Stimulated activated naive CD4-positive, alpha-beta T cell treated with Interleukin-2 at 50 U/mL for 16 hours (primary cell): Measurements from ENCODE around the gene TEX35.

Source experiments
- DNase-seq: peaks from one replicate; lab custom pipeline; 2025; lab: John Stamatoyannopoulos, UW

Gene TEX35

DNA sequence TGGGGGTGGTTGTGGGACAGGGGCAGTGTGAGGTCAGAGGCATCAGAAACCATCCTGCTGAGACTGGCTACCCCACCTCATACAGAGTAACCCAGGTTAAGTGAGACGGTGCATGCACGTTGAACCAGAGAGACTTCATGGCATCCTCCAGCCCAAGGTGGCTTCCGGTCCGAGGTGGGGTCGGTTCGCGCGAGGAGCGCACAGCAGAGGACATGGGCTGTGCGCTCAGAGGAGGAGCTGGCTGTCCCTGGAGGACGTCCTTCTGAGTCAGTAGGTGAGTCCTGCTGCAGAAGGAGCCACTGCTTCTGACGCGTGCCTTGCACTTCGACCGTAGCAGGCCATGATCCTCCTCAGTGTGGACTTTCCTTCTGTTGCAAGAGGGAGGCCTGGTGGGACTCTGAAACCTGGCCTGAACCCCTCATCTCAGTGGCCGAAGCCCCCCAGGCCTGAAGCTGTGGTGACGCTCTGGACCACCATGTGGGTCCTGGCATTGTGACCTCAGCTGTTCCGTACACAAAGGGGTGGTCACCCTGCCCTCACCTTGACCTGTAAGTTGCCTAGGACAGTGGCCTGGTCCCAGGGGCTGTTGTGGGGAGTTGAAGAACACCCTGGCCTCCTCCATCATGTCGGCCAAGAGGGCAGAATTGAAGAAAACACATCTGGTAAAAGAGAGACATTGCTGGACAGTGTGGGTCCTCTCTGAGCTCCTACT, at the start of gene TEX35:
TSS of gene TEX35 (plus strand) at position 544 of the 712 bp plus-strand sequence. CDS start at position 624, 80 bp downstream.
- DNase-seq = no peak

DNA sequence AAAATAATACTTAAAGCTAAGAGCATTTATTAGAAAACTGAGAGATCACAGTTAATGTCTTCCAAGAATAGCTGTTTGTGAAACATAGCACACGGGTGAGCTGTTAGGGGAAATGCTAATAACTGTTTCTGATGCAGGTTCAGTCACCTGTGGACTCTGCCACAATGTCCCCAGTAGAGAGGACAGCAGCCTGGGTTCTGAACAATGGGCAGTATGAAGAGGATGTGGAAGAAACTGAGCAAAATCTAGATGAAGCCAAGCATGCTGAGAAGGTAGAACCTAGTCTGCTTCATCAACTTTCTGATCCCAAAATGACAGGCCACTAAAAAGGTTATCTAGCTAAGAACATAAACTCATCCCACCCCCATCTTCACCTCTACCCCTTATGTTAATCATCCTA, 48.8 kb upstream of the TEX35 start:
- no peak for DNase-seq

DNA sequence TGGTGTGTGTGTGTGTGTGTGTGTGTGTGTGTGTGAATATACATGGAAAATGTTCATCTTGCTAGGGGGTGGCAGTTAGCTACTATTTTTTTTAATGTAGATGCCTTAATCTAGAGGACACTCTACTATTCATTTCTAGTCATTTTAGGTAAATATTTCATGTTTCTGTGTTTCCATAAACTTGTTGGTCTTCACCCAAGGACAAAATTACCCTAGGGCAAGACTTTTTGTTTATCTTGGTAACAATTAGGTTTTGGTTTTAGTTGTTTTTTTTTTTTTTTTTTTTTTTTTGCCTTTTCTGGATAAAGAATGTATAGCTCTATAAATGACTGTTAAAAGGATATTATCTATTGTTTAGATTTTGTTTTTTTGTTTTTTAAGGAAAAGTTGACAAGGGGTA, 48.3 kb upstream of the TEX35 start:
- no peak for DNase-seq

DNA sequence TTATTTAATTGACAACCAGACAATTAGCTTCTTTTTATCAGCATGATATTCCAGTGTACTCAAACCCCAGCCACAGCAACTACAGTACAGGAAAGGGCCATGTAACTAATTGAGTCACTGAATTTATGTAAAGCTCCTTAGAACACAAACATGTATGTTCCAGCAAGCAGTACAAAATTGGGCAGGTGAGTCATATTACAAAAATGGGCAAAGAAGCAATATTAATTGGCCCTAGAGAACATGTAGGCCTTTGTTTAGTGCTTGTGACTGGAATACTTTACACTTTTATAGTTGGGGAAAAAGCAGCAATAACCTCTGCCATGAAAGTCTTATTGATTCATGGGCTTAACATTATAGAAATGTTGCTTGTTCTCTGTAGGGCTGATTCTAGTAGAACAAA, 47.9 kb upstream of the TEX35 start:
- DNase-seq = no peak

DNA sequence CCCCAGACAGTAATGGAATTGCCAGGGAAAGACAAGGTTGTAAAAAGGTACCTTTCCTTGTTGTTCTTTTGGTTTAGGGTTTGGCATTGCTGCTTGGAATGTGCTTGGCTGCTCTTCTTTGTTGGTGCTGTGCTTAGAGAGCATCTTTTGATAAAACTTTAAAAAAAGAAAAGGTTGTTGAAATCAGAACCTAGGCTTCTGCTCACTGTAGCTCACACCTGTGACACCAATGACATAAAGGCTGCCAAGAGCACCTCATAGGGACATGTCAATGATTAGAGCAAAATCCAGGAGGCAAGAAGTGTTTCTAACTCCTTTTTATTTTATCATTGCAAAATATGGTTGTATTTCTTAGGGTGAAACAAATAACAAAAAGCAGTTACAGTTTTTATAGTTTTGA, 45.1 kb upstream of the TEX35 start:
- no peak for DNase-seq

DNA sequence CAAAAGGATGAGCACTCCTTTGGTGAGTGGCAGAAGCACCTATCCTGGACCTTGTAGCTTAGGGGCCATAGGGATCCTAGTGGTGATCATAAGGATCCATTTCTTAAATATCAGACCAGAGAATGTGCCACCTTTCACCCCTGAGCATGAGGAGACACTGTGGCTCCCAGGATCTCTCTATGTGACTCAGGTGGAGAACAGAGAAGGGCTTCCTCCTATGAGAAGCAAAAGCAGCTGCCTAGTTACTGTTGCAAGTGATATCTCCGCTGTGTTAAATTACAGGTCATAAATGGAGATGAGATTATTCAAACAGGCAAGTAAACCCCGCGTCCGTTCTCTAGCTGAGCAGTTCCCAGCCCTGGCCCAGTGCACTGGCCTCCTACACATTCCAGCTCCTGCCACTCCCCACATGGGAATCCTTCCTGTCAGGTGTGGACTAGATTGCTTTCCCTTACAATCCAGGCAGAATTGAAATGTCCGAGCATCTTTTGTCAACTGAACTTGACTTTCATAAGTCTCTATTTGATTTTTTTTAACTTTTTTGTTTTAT, 42.4 kb upstream of the TEX35 start:
- DNase-seq = no peak

DNA sequence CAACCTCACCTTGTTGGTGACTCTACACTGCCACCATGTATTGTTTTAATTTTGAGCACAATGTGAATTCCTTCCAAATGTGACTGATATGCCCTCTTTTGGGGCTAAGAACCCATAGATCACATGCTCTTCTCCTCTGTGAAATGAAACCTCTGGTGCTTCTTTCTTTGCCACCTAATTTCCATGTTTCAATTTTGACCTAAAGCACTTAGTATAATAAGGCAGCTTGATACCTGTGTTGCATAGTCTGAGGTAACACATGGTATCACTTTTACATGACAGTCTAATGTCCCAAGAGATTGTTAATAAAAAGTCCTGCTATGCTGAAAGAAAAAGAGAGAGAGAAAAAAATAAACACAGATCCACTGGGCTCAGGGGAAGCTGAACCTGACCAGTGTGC, 40.4 kb upstream of the TEX35 start:
- DNase-seq = no peak

DNA sequence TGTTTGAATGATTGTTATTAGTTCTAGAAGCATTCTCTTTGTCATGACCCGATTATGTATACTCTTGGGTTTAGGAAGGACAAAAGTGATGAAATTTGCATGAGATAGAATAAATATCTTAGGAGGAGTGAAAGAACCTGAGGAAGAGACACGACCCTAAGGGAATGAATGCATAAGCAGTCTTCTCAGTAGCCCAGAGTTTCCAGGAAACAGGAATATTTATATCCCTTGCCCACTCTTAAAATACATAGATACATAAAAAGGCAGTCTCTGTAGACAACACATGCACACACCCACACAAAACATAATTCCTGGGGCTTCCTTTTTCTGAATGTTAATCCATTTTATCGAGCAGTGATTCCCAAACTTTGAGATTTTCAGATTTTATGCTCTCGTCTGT, 35.5 kb upstream of the TEX35 start:
- DNase-seq = no peak

DNA sequence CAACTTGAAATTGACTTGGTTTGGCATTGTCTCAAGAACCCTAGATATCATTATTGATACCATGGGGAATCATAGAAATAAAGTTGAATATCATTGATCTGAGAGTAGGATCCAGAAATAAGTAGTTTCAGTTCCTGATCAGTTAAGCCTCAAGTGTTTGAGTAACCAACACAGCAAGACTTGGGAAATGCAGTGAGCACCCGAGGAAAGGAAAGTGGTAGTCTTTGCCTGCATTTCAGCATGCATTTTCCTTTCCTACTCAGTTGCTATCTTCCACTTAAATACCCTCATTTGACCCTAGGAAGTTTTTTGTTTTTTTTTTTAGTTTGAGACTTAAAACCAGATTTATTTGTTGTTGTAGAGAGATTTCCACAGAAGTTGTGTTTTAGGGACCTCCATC, 35.1 kb upstream of the TEX35 start:
- DNase-seq = no peak

DNA sequence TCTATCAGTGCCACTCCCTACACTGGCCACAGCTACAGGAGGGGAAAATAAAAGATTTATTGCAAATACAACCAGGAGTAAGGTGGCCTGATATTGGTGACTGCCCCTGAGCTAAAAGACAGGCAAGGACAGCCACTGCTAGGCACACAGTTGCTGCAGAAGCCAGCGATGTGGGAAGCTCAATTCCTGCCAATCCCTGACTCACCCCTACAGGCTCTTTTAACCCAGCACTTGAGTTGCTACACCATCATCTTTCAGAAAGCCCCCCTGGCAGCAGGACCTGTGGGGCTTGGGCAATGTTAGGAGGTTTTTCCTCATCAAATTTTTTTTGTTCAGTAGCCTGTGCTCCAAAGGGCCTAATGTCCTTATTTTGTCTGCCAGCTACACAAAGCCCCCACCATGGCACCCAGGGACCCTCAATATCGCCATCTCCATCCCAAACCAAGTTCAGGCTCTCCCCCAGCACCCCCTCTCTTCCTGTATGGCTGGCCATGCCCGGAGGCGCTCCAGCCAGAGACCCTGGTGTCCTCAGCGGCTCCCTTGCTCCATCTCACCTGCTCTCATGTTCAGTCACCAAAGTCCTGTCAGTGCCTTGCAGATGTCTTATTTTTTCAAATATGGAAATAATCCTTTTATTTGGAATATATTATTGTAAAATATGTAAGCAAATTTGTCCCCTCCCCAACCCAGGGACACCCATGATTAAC, 29.5 kb upstream of the TEX35 start:
- DNase-seq = no peak

DNA sequence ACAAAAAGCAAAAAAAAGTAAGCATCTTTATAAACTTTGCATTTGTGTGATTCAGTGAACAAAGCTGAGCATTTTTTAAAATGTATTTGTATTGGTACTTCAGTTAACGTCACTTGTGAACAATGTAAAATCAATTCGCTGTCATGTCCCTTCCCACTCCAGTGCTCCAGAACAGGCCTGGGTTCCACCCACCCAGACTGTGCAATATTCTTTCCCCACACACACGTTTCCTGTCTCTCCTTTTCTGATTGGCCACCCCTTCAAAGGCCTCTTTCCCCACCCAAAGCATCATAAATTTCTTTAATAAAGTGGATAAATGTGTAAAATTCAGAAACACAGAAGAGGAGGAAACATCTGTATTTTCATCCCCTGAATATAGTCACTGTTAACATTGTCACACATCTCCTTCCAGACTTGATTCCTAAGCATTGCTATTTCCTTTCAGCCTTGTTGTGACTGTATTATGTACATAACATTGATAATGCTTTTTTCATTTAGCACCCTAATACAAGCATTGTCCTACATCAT, 28.1 kb upstream of the TEX35 start:
- DNase-seq = no peak

DNA sequence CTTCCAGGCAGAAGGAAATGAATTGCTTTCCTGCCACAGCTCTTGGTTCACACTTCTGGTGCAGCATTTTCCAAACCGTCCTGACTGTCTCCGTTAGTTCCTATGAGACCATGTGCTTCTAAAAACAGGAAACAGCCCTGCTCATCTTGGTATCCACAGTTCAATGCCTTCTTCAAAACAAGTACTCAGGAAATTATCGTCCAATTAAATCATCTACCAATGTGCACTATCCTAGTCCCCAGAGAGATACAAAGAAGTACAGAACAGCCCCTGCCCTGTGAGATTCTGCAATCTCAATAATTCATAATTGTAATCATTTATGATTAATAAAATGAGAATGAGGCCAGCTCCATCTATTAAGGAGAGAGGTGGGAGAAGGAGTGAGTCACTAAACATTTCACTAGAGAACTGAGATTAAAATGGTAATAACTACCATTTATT, 27.3 kb upstream of the TEX35 start:
- DNase-seq = no peak

DNA sequence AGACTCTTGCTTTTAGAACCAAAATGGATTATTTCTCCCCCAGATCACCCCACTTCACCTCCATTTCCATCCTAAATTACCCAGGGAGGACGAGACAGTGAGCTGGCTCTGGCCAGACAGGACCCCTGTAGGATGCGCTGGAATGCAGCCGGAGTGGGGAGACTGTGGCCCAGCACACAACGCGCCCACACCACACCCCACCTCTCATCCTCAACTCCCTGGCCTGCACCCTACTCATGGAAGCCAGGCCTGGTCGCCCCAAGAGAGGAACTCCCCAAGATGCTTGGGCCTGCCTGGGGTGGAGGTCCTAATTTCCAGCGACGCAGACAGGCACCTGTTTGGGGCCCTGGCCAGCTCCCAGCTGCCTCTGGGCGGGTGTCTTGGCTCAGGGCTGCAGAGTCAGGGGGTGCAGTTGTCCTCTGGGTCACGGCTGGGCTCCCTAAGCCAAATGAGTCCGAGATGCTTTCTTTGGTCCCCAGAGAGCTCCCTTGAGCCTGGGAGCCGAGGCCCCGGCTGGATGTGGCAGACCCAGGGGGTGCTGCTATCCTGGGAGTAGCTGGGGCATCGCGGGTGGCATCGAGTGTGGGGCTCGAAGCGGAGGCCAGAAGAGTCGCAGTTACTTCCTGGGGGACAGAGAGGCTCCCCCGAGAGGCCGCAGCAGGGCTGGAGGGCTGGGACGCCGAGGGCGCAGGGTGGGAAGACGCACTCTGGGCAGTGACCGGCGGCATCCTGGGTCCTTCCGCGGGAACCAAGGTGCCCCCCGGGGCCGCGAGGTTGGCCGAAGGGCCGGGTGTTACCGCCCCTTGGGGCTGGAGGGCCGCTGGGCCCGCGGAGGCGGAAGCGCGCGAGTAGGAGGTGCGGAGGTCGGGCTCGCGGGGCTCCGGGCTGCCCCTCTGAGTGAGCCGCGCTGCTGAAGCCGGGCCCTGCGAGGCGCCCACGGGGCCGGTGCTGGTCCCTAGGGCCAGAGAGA, 26.5 kb upstream of the TEX35 start:
- DNase-seq = no peak

DNA sequence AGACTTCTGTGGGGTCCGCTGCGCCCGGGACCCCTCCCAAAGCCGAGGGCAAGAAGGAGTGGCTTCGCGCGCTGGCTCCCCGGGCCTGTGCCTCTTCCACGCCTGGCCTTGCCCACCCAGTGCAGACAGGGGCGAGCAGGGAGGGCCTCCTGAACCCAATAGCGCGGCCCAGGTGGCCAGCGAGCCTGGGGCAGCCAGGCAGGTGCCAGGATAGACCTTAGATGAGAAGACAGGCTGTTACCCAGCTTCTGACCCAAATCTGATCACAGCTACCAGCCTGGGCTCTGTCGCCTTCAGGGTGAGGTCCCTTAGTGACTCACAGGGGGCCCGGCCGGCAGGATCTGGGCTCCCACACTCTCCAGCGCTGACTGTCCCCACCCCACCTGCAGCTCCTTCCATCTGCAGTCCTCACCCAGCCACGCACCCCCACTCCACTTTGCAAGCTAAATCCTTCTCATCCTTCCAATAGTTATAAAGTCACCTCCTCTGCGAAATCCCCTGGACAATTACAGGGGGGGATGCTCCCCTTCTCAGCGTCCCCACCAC, 25.8 kb upstream of the TEX35 start:
- no peak for DNase-seq

DNA sequence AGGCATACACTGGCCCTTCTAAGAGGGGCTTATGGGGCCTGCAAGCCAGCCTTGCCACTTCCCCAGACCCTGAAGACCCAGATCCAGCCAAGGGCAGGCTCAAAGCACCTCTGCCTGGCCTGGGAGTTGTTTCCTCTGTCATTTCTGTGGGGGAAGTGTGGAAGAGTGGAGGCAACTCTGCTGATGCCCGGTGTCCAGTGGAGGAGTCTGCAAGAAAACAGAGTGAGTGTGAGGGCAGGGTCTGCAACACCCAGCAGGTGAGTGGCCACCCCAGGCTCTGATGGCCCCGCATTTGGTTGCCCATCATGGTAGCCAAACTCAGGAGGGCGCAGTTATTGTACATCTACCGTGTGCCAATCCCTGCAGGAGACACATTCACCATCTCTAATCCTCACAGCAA, 24.5 kb upstream of the TEX35 start:
- no peak for DNase-seq

DNA sequence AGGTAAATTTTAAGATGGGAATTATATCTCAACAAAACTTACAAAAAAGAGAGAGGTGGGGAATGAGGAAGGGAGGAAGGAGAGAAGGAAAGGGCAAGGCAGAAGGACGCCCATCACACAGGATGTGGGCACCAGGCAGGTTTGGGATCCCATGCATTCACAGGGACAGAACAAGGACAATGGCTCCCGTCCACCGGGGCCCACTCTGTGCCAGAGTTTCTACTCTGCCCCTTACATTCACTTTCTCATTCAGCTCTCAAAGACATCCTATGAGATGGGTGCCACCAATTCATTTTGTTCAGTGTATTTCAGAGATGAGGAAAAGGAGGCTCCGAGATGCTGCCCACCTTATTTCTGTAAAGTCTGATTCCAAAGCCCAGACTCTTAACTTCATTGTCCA, 23.5 kb upstream of the TEX35 start:
- no peak for DNase-seq

DNA sequence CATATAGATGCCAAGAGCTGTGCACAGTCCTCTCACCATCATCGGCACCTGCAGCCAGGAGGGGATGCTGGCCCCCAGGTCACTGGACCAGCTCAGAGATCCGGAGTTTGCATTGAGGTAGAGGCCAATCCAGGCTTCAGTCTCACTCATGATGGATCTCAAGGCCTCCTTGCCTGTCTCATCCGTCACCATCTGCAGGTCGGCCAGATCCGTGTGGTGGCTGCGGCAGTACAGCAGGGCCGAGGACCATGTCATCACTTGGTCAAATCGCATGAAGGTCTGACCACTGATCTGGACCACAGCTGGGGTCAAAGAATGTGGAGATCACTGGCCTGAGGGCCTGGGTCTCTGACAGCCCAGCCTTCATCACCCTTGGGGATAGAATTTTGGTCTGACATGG, 22.8 kb upstream of the TEX35 start:
- no peak for DNase-seq

DNA sequence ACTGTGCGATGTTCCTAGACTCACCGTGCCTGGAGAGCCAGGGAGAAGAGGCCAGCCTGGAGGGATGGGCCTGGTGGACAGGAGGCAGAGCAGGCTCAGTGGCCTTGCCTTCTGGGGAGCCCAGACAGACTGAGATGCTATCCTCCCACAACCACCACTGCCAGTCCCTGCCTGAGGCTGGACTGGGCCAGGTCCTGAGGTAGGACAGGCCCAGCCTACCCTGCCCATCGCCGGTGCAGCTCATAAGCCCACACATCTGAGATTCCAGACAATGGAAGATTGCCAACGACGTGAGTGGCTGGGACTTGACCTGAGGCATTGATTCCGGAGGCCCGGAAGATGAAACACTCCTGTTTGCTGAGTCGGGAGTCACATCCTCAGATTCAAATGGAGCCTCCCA, 21.9 kb upstream of the TEX35 start:
- DNase-seq = no peak

DNA sequence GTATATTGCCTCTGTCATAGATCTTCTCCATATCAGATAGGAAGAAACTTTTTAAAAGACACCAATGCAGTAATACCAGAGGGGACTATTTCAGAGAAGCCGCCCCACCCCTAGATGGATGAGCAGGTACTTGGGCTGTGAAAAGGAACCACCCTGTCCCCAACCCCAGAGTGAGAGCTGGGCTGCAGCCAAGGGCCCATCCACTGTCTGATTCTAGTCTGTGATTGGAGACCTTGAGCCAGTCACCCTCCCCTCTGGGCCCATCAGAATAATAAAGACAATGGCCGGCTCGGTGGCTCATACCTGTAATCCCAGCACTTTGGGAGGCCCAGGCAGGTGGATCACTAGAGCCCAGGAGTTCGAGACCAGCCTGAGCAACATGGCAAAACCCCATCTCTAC, 21.2 kb upstream of the TEX35 start:
- no peak for DNase-seq

DNA sequence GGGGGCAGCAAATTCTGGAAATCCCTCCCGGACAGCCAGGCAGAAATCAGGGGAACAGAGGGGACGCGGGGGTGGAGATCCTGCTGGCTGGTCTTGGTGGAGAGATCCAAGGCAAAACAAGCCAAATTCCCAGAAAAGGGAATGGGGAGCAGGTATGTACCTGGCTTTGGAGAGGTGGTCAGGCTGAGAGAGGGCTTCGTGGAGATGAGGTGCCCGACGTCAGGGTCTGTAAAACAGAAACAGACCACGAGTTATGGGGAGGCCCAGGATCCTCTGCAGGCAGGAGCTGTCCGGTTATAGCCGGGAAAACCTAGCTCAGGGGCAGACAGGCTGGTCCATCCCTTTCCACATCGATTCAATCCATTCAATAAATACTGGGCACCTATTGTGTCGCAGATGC, 20.6 kb upstream of the TEX35 start:
- DNase-seq = no peak

DNA sequence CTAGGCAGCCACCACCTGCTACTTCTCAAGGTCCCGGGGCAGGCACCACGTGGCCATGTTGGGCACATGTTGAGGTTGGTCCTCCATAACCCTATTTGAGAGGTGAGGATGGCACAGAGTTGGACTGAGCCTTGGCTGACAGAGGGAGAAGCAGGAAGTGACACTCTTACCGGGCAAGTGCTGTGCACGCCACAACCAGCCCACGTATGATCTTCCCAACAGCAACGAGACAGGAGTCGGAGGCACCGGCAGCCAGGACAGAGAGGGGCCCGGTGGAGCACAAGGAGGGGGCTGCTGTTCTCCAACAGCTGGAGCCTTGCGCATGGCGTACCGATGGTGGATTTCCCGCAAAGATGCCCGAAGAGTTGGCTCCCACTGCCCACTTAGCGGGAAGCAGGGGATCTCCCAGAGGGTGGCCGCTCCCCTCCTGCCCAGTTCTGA, 19.6 kb upstream of the TEX35 start:
- DNase-seq = no peak

DNA sequence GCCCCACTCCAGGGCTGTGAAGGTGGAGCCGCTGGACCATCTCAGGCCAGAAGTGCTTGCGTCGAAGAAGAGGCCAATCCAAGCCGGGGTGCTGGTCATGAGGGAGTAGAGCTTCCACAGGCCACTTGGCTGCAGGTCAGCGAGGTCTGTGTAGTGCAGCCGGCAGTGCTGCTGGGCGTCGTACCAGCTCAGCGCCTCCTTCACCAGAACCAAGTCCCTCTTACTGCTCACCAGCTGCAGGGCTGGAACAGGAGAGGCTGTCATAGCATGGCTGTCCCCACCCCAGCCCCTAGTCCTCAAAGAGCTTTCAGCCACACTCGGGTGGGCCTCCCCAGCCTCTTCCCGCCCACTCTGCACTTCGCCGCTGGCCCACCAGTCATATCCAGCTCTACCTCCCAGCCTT, 18.3 kb upstream of the TEX35 start:
- no peak for DNase-seq
